DND-41 (cell line): ENCODE data around the gene HJV.

Experiments
- EZH2 ChIP-seq: IDR thresholded peaks from 3 replicates; pipeline ENCODE4 v1.6.1; 2012; ENCODE audit warnings: borderline replicate concordance, low read depth, mild to moderate bottlenecking, moderate library complexity, low read length, inconsistent platforms; ENCODE audit not compliant: severe bottlenecking
- TF ChIP-seq, protein P1 (sequence below): IDR thresholded peaks from 2 replicates; pipeline ENCODE4 v1.5.1; 2012; ENCODE audit warnings: borderline replicate concordance, low read length, moderate library complexity, mild to moderate bottlenecking; ENCODE audit not compliant: poor library complexity, severe bottlenecking; ENCODE audit errors: extremely low read depth

- TF ChIP-seq, protein P1, sequence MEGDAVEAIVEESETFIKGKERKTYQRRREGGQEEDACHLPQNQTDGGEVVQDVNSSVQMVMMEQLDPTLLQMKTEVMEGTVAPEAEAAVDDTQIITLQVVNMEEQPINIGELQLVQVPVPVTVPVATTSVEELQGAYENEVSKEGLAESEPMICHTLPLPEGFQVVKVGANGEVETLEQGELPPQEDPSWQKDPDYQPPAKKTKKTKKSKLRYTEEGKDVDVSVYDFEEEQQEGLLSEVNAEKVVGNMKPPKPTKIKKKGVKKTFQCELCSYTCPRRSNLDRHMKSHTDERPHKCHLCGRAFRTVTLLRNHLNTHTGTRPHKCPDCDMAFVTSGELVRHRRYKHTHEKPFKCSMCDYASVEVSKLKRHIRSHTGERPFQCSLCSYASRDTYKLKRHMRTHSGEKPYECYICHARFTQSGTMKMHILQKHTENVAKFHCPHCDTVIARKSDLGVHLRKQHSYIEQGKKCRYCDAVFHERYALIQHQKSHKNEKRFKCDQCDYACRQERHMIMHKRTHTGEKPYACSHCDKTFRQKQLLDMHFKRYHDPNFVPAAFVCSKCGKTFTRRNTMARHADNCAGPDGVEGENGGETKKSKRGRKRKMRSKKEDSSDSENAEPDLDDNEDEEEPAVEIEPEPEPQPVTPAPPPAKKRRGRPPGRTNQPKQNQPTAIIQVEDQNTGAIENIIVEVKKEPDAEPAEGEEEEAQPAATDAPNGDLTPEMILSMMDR = no peak
- TF ChIP-seq EZH2 = no peak
These were observed 24.4 kb downstream of the HJV start for GRCh38 chr1:145997016-145997717.
